Mesenchymal stem cell (in vitro differentiated cells and primary cell): ENCODE results near the gene SP3.

ENCODE experiments used
- DNase-seq: peaks from one replicate; pipeline ENCODE4 v3.0.0-alpha.2; 2013
- H2AFZ ChIP-seq: one replicate; pipeline ENCODE4 v1.6.1; 2013; ENCODE audit warnings: low read depth, mild to moderate bottlenecking, control low read depth, inconsistent platforms, low read length, moderate library complexity
- H2AK5ac ChIP-seq: 2 replicates; pipeline ENCODE4 v1.6.1; 2013; ENCODE audit warnings: low read length, moderate library complexity, mild to moderate bottlenecking, inconsistent platforms; ENCODE audit not compliant: severe bottlenecking
- H2BK120ac ChIP-seq: one replicate; pipeline ENCODE4 v1.6.1; 2013; ENCODE audit warnings: low read depth, mild to moderate bottlenecking, inconsistent platforms, low read length, moderate library complexity
- H2BK12ac ChIP-seq, 2 experiments: one replicate each; pipeline ENCODE4 v1.6.1; 2013; ENCODE audit warnings: inconsistent platforms in 2 of 2, low read length in 2 of 2, mild to moderate bottlenecking in 2 of 2, moderate library complexity in 2 of 2, control low read depth in 1 of 2
- H2BK15ac ChIP-seq: one replicate; pipeline ENCODE4 v1.6.1; 2013; ENCODE audit warnings: mild to moderate bottlenecking, low read depth, inconsistent platforms; ENCODE audit not compliant: poor library complexity, severe bottlenecking
- H2BK5ac ChIP-seq: 2 replicates; pipeline ENCODE4 v1.6.1; 2013; ENCODE audit warnings: low read depth, mild to moderate bottlenecking, low read length, control low read depth, inconsistent platforms; ENCODE audit not compliant: poor library complexity, severe bottlenecking
- H3K14ac ChIP-seq, 2 experiments: one replicate each; pipeline ENCODE4 v1.6.1; 2013; ENCODE audit warnings: inconsistent platforms in 2 of 2, low read length in 2 of 2, control low read depth in 1 of 2, mild to moderate bottlenecking in 1 of 2, moderate library complexity in 1 of 2
- H3K18ac ChIP-seq, 2 experiments: one replicate each; pipeline ENCODE4 v1.6.1; 2013; ENCODE audit warnings: inconsistent platforms in 2 of 2, low read length in 2 of 2, control low read depth in 1 of 2, low read depth in 1 of 2, mild to moderate bottlenecking in 1 of 2
- H3K23ac ChIP-seq, 2 experiments: one replicate each; pipeline ENCODE4 v1.6.1; 2013; ENCODE audit warnings: inconsistent platforms in 2 of 2, low read length in 2 of 2, mild to moderate bottlenecking in 2 of 2, moderate library complexity in 2 of 2, control low read depth in 1 of 2
- H3K27ac ChIP-seq: 2 replicates; pipeline ENCODE4 v1.5.1; 2013; ENCODE audit warnings: mild to moderate bottlenecking, moderate library complexity, low read length, control low read depth, inconsistent platforms; ENCODE audit not compliant: poor library complexity, severe bottlenecking
- H3K27me3 ChIP-seq, 2 experiments: 2 replicates each; pipeline versions ENCODE4 v1.6.1 to v1.7.0; 2013; ENCODE audit warnings: low read length in 2 of 2, mild to moderate bottlenecking in 2 of 2, moderate library complexity in 2 of 2, control low read depth in 1 of 2, inconsistent platforms in 1 of 2; ENCODE audit not compliant: control insufficient read depth in 1 of 2, insufficient read depth in 1 of 2
- H3K36me3 ChIP-seq, 2 experiments: 2 replicates each; pipeline versions ENCODE4 v1.6.1 to v1.7.0; 2013; ENCODE audit warnings: low read length in 2 of 2, control low read depth in 1 of 2, inconsistent platforms in 1 of 2, low read depth in 1 of 2, mild to moderate bottlenecking in 1 of 2; ENCODE audit not compliant: insufficient read depth in 2 of 2, control insufficient read depth in 1 of 2
- H3K4ac ChIP-seq, 2 experiments: one replicate each; pipeline ENCODE4 v1.6.1; 2013; ENCODE audit warnings: inconsistent platforms in 2 of 2, low read length in 2 of 2, mild to moderate bottlenecking in 2 of 2, moderate library complexity in 2 of 2, control low read depth in 1 of 2, low read depth in 1 of 2
- H3K4me1 ChIP-seq: 2 replicates; pipeline ENCODE4 v1.6.1; 2013; ENCODE audit warnings: low read depth, low read length, control low read depth; ENCODE audit not compliant: control insufficient read depth, insufficient read depth
- H3K4me2 ChIP-seq: 2 replicates; pipeline ENCODE4 v1.6.1; 2013; ENCODE audit warnings: low read length, mild to moderate bottlenecking, inconsistent platforms; ENCODE audit not compliant: poor library complexity, severe bottlenecking
- H3K4me3 ChIP-seq, 2 experiments: 2 replicates each; pipeline versions ENCODE4 v1.5.1 to v1.7.0; 2013; ENCODE audit warnings: low read length in 2 of 2, mild to moderate bottlenecking in 2 of 2, control low read depth in 1 of 2, low read depth in 1 of 2; ENCODE audit not compliant: insufficient read depth in 1 of 2
- H3K79me1 ChIP-seq: replicated peaks from 2 replicates; pipeline ENCODE4 v1.6.1; 2013; ENCODE audit warnings: mild to moderate bottlenecking, control low read depth, low read length, inconsistent platforms; ENCODE audit not compliant: poor library complexity, severe bottlenecking
- H3K9ac ChIP-seq: 2 replicates; pipeline ENCODE4 v1.7.0; 2013; ENCODE audit warnings: mild to moderate bottlenecking, low read length, moderate library complexity
- H3K9me3 ChIP-seq: 2 replicates; pipeline ENCODE4 v1.7.0; 2013; ENCODE audit warnings: mild to moderate bottlenecking, low read length; ENCODE audit not compliant: control insufficient read depth
- H4K8ac ChIP-seq: one replicate; pipeline ENCODE4 v1.6.1; 2013; ENCODE audit warnings: inconsistent platforms, mild to moderate bottlenecking, low read length, moderate library complexity
- H4K91ac ChIP-seq: one replicate; pipeline ENCODE4 v1.6.1; 2013; ENCODE audit warnings: mild to moderate bottlenecking, low read length, inconsistent platforms
- WGBS: methylation state at CpG from one replicate; pipeline ENCODE4 v1.1.7; 2013; ENCODE audit warnings: mixed read lengths; 5-methylcytosine and 5-hydroxymethylcytosine counted together

Gene SP3

GRCh38 chr2:173922760-173923159 is 42.4 kb downstream of the SP3 start:
- H3K4ac ChIP-seq = no peak overlapping the region
- H3K79me1 ChIP-seq = peaks cover 2% of the 10 kb centered on the region
- H3K4me1 ChIP-seq = peaks cover 3% of the 10 kb centered on the region
- H2BK120ac ChIP-seq = no peak overlapping the region
- H2BK12ac ChIP-seq = no peak overlapping the region
- H2AK5ac ChIP-seq = no peak overlapping the region
- H2BK15ac ChIP-seq = no peak overlapping the region
- no peak overlapping the region for H3K4me3 ChIP-seq
- no peak overlapping the region for H3K27ac ChIP-seq
- H3K18ac ChIP-seq = no peak overlapping the region
- H3K9ac ChIP-seq = no peak overlapping the region
- H3K36me3 ChIP-seq = peaks cover 0 to 39% of the 10 kb centered on the region in 2 experiments
- H4K91ac ChIP-seq = no peak overlapping the region
- H2BK5ac ChIP-seq = no peak overlapping the region
- no peak overlapping the region for H3K23ac ChIP-seq
- no peak overlapping the region for H2AFZ ChIP-seq
- no peak overlapping the region for H3K14ac ChIP-seq
- H3K27me3 ChIP-seq = no peaks in the 10 kb centered on the region
- no peak overlapping the region for H3K4me2 ChIP-seq
- no peak overlapping the region for H4K8ac ChIP-seq
- DNase-seq = no peak
- H3K9me3 ChIP-seq = no peaks in the 10 kb centered on the region

- Histone ChIP-seq H3K27me3 (no peaks in the 10 kb centered on the region), H3K4ac (no peak overlapping the region), H2AFZ (no peak overlapping the region), H3K14ac (no peak overlapping the region), H3K79me1 (peaks cover 4% of the 10 kb centered on the region), H3K27ac (no peak overlapping the region), H2BK15ac (no peak overlapping the region), H3K18ac (no peak overlapping the region), H3K23ac (no peak overlapping the region), H3K4me3 (no peak overlapping the region), H3K9ac (no peak overlapping the region), H4K91ac (no peak overlapping the region), H3K4me2 (no peak overlapping the region), H2BK12ac (no peak overlapping the region), H2BK120ac (no peak overlapping the region), H4K8ac (no peak overlapping the region), H2BK5ac (no peak overlapping the region), H3K9me3 (no peaks in the 10 kb centered on the region), H2AK5ac (no peak overlapping the region), H3K36me3 (peaks cover 0 to 46% of the 10 kb centered on the region in 2 experiments), H3K4me1 (peaks cover 3% of the 10 kb centered on the region)
- DNase-seq = no peak
Observed at GRCh38 chr2:173922068-173922467, 43.1 kb downstream of the SP3 start.

GRCh38 chr2:173914055-173914927 is 50.9 kb downstream of the SP3 start:
- H2AFZ ChIP-seq = no peak overlapping the region

GRCh38 chr2:173909846-173910245 is 55.3 kb downstream of the SP3 start:
- Histone ChIP-seq H3K27me3 (no peaks in the 10 kb centered on the region), H4K91ac (no peak overlapping the region), H2BK15ac (no peak overlapping the region), H3K18ac (no peak overlapping the region), H4K8ac (no peak overlapping the region), H2AFZ (no peak overlapping the region), H3K4me3 (no peak overlapping the region), H3K14ac (no peak overlapping the region), H3K27ac (no peak overlapping the region), H3K23ac (no peak overlapping the region), H3K9ac (no peak overlapping the region), H2BK12ac (no peak overlapping the region), H3K4ac (no peak overlapping the region), H3K36me3 (peaks cover 4 to 98% of the 10 kb centered on the region in 2 experiments), H2BK5ac (no peak overlapping the region), H3K9me3 (no peaks in the 10 kb centered on the region), H2AK5ac (no peak overlapping the region), H3K79me1 (peaks cover 3% of the 10 kb centered on the region), H3K4me1 (no peaks in the 10 kb centered on the region), H3K4me2 (no peak overlapping the region), H2BK120ac (no peak overlapping the region)
- no peak for DNase-seq
- 100% methylated on average over 4 of the region's 5 CpGs for WGBS

More at GRCh38 chr2:173914055-173914927, 50.9 kb downstream of the SP3 start:
- Histone ChIP-seq H2BK12ac (no peak overlapping the region), H3K27me3 (no peaks in the 10 kb centered on the region), H3K4me3 (no peak overlapping the region), H3K18ac (no peak overlapping the region), H4K8ac (no peak overlapping the region), H3K27ac (no peak overlapping the region), H3K9ac (no peak overlapping the region), H3K4me2 (no peak overlapping the region), H2AK5ac (no peak overlapping the region), H3K4ac (no peak overlapping the region), H2BK120ac (no peak overlapping the region), H3K23ac (no peak overlapping the region), H3K36me3 (peaks cover 4 to 97% of the 10 kb centered on the region in 2 experiments), H2BK15ac (no peak overlapping the region), H2BK5ac (no peak overlapping the region), H4K91ac (no peak overlapping the region), H3K79me1 (peaks cover 7% of the 10 kb centered on the region), H3K9me3 (no peaks in the 10 kb centered on the region), H3K4me1 (no peaks in the 10 kb centered on the region), H3K14ac (no peak overlapping the region)
- 97% methylated on average over 3 of the region's 3 CpGs for WGBS
- DNase-seq = no peak
